Ectodermal cell (in vitro differentiated cells): Measurements from ENCODE around the gene RMDN2.
"Not testable (repeated sequence)": the region's sequence is repeated elsewhere in the genome, so short reads cannot be mapped to it uniquely, and the experiment has no call there.

ENCODE experiments used
- H3K27ac ChIP-seq: 2 replicates; pipeline ENCODE4 v1.7.0; 2013; ENCODE audit warnings: mild to moderate bottlenecking, low read depth, low read length; ENCODE audit not compliant: insufficient read depth, poor library complexity, severe bottlenecking
- H3K27me3 ChIP-seq: 2 replicates; pipeline ENCODE4 v1.7.0; 2013; ENCODE audit warnings: mild to moderate bottlenecking, low read length; ENCODE audit not compliant: insufficient read depth, control insufficient read depth, poor library complexity, severe bottlenecking
- H3K36me3 ChIP-seq: one replicate; pipeline ENCODE4 v1.7.0; 2013; ENCODE audit warnings: low read length; ENCODE audit not compliant: control insufficient read depth, insufficient read depth
- H3K4me1 ChIP-seq: one replicate; pipeline ENCODE4 v1.7.0; 2013; ENCODE audit warnings: low read length; ENCODE audit not compliant: control insufficient read depth, insufficient read depth
- H3K4me3 ChIP-seq: 2 replicates; pipeline ENCODE4 v1.7.0; 2013; ENCODE audit warnings: low read depth, low read length, control low read depth; ENCODE audit not compliant: insufficient read depth
- H3K9me3 ChIP-seq: 2 replicates; pipeline ENCODE4 v1.7.0; 2013; ENCODE audit warnings: mild to moderate bottlenecking, low read length, moderate library complexity; ENCODE audit not compliant: control insufficient read depth
- WGBS, 2 experiments: methylation state at CpG; one replicate each; pipeline ENCODE4 v1.1.7; 2013; ENCODE audit warnings: missing lambda C conversion rate in 2 of 2; 5-methylcytosine and 5-hydroxymethylcytosine counted together

RMDN2 gene

GRCh38 chr2:37984176-37984575 lies 59.1 kb downstream of the RMDN2 start:
- Histone ChIP-seq H3K36me3 (no peaks in the 10 kb centered on the region), H3K4me3 (no peak overlapping the region), H3K4me1 (no peaks in the 10 kb centered on the region), H3K27ac (no peak overlapping the region), H3K27me3 (no peaks in the 10 kb centered on the region), H3K9me3 (no peaks in the 10 kb centered on the region)
- 100% methylated on average over 1 of the region's 1 CpG for WGBS, 2 experiments

GRCh38 chr2:37984589-37984988 lies 59.5 kb downstream of the RMDN2 start:
- no peaks in the 10 kb centered on the region for H3K27me3 ChIP-seq
- no peaks in the 10 kb centered on the region for H3K9me3 ChIP-seq
- no peaks in the 10 kb centered on the region for H3K4me1 ChIP-seq
- H3K4me3 ChIP-seq = no peak overlapping the region
- no peak overlapping the region for H3K27ac ChIP-seq
- no peaks in the 10 kb centered on the region for H3K36me3 ChIP-seq

GRCh38 chr2:37985333-37985732 lies 60.2 kb downstream of the RMDN2 start:
- Histone ChIP-seq H3K27ac (no peak overlapping the region), H3K4me1 (no peaks in the 10 kb centered on the region), H3K36me3 (no peaks in the 10 kb centered on the region), H3K9me3 (no peaks in the 10 kb centered on the region), H3K4me3 (no peak overlapping the region), H3K27me3 (no peaks in the 10 kb centered on the region)
- 85 to 98% methylated on average over 1 of the region's 1 CpG for WGBS, 2 experiments

GRCh38 chr2:37987098-37987775 lies 62.1 kb downstream of the RMDN2 start:
- Histone ChIP-seq H3K27me3 (no peaks in the 10 kb centered on the region), H3K36me3 (no peaks in the 10 kb centered on the region), H3K9me3 (no peaks in the 10 kb centered on the region), H3K4me3 (no peak overlapping the region), H3K4me1 (no peaks in the 10 kb centered on the region), H3K27ac (no peak overlapping the region)
- 100% methylated on average over 2 of the region's 4 CpGs for WGBS, 2 experiments

- no peak overlapping the region for H3K27ac ChIP-seq
- H3K4me1 ChIP-seq = no peaks in the 10 kb centered on the region
- no peaks in the 10 kb centered on the region for H3K9me3 ChIP-seq
- H3K4me3 ChIP-seq = no peak overlapping the region
- H3K27me3 ChIP-seq = no peaks in the 10 kb centered on the region
- WGBS, 2 experiments = 90 to 96% methylated on average over 2 to 3 of the region's 3 CpGs
- no peaks in the 10 kb centered on the region for H3K36me3 ChIP-seq
Measured at GRCh38 chr2:37992601-37993000, 67.5 kb downstream of the RMDN2 start.

- no peak overlapping the region for H3K4me3 ChIP-seq
- no peaks in the 10 kb centered on the region for H3K9me3 ChIP-seq
- WGBS, 2 experiments = 97% methylated on average over 2 to 3 of the region's 3 CpGs
- no peaks in the 10 kb centered on the region for H3K4me1 ChIP-seq
- H3K27ac ChIP-seq = no peak overlapping the region
- no peaks in the 10 kb centered on the region for H3K36me3 ChIP-seq
- H3K27me3 ChIP-seq = no peaks in the 10 kb centered on the region
Measured at GRCh38 chr2:37993143-37993542, 68.1 kb downstream of the RMDN2 start.

GRCh38 chr2:37997629-37998028 lies 72.5 kb downstream of the RMDN2 start:
- H3K4me1 ChIP-seq = no peaks in the 10 kb centered on the region
- H3K9me3 ChIP-seq = no peaks in the 10 kb centered on the region
- H3K27ac ChIP-seq = no peak overlapping the region
- no peaks in the 10 kb centered on the region for H3K27me3 ChIP-seq
- 96 to 100% methylated on average over 1 of the region's 1 CpG for WGBS, 2 experiments
- no peak overlapping the region for H3K4me3 ChIP-seq
- H3K36me3 ChIP-seq = no peaks in the 10 kb centered on the region

- no peaks in the 10 kb centered on the region for H3K4me1 ChIP-seq
- H3K36me3 ChIP-seq = no peaks in the 10 kb centered on the region
- H3K9me3 ChIP-seq = no peaks in the 10 kb centered on the region
- WGBS, 2 experiments = 92 to 100% methylated on average over 1 of the region's 1 CpG
- H3K27me3 ChIP-seq = no peaks in the 10 kb centered on the region
- H3K4me3 ChIP-seq = no peak overlapping the region
- H3K27ac ChIP-seq = no peak overlapping the region
Measured at GRCh38 chr2:38000485-38001222, 75.6 kb downstream of the RMDN2 start.

- H3K4me1 ChIP-seq, H3K27ac ChIP-seq, H3K4me3 ChIP-seq, H3K36me3 ChIP-seq, H3K27me3 ChIP-seq, H3K9me3 ChIP-seq: not testable (repeated sequence)
- WGBS, 2 experiments = 83 to 84% methylated on average over 6 of the region's 6 CpGs
Measured at GRCh38 chr2:38010187-38010586, 85.1 kb downstream of the RMDN2 start.

- H3K27me3 ChIP-seq = no peaks in the 10 kb centered on the region
- WGBS, 2 experiments = 88 to 100% methylated on average over 1 of the region's 1 CpG
- no peak overlapping the region for H3K4me3 ChIP-seq
- no peaks in the 10 kb centered on the region for H3K36me3 ChIP-seq
- H3K9me3 ChIP-seq = no peaks in the 10 kb centered on the region
- H3K4me1 ChIP-seq = no peaks in the 10 kb centered on the region
- peak overlapping the region; percentile 42 for H3K27ac ChIP-seq
Measured at GRCh38 chr2:38010995-38011394, 85.9 kb downstream of the RMDN2 start.
